ACHN (cell line): ENCODE results near the gene HOXA2.

ENCODE experiments used
- DNase-seq: peaks from one replicate; pipeline ENCODE4 v3.0.0-alpha.2; 2015
- in situ Hi-C: cut with HindIII; loops from 2 replicates; pipeline ENCODE4 v1.10.0; 2017; ENCODE audit warnings: low sequenced_read_pairs, low pct_ligation_motif_present, low pct_unique_long_range_greater_than_20kb

HOXA2 gene

GRCh38 chr7:27106181-27106900, 3.9 kb upstream of the HOXA2 start:
- in situ Hi-C loops, result no loop called here
- DNase-seq, result no peak

- no peak for DNase-seq
- in situ Hi-C loops, result no loop called here
Observed at GRCh38 chr7:27105301-27106031, 3.0 kb upstream of the HOXA2 start.

DNA sequence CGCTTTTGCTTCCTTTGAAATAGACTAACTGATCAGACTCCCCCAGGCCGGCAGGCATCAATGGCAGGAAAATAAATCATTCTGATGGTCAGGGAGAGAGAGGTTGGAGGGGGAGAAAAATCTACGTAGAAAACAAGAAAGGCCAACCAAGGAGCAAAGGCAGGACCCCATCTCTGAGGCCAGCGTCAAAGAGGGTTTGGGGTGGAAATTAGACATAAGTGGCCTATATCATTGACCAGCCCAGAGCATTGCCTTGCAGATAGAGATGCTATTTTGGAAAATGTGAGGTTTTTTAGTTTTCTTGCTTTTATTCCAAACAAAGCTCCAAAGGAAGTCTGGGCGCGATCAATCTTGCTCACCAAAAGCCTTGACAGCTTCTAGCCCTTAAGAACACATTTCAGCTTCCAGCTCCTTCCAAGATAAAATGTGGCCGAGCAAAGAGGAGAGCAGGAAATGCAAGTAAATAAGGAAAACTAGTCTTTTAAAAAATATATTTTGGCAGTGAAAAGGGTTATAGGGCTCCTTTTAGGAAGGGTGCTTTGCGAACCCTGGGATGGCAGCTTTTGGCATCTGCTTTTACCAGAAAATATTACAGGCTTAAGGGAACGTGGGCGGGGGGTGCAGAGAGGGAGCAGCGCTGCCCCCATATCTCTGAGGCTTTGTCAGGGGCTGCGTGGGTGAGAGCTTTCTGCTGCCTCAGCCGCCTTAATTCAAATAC, 2.0 kb upstream of the HOXA2 start:
- DNase-seq, result no peak
- in situ Hi-C loops, result no loop called here

GRCh38 chr7:27103489-27104226, 1.2 kb upstream of the HOXA2 start:
- no peak for DNase-seq

GRCh38 chr7:27101957-27102580, 414 bp downstream of the HOXA2 start:
- DNase-seq, result no peak
- in situ Hi-C loops, result no loop called here

More at GRCh38 chr7:27103489-27104226, 1.2 kb upstream of the HOXA2 start:
- in situ Hi-C loops, result no loop called here

- in situ Hi-C loops, result no loop called here
- DNase-seq, result no peak
Observed at GRCh38 chr7:27101171-27101956, 1.1 kb downstream of the HOXA2 start.

DNA sequence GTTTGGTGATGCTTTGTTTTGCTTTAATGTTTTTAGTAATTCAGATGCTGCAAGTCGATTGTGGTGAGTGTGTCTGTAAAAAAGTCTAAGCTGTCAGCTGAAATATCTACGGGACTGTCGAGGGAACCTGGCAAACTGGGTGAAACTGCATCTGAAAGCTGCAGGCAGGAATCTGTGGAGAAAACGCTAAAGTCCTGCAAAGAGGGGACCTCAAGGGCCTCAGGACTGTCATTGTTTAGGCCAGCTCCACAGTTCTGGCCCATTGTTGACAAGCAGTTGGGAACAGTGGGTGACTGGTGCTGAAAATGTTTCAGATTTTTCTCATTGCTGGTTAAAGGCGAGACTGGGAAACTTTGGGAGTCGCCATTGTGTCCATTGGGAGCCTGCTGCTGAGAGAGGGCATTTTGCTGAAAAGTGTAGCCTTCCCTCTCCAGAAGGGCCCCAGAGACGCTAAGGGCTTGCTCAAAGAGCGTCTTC, 1.8 kb downstream of the HOXA2 start:
- no peak for DNase-seq
- in situ Hi-C loops, result no loop called here

- in situ Hi-C loops, result no loop called here
- DNase-seq, result no peak
Observed at GRCh38 chr7:27099453-27100370, 2.8 kb downstream of the HOXA2 start.

GRCh38 chr7:27098578-27099451, 3.7 kb downstream of the HOXA2 start:
- in situ Hi-C loops, result no loop called here
- DNase-seq, result peak; percentile 82

DNA sequence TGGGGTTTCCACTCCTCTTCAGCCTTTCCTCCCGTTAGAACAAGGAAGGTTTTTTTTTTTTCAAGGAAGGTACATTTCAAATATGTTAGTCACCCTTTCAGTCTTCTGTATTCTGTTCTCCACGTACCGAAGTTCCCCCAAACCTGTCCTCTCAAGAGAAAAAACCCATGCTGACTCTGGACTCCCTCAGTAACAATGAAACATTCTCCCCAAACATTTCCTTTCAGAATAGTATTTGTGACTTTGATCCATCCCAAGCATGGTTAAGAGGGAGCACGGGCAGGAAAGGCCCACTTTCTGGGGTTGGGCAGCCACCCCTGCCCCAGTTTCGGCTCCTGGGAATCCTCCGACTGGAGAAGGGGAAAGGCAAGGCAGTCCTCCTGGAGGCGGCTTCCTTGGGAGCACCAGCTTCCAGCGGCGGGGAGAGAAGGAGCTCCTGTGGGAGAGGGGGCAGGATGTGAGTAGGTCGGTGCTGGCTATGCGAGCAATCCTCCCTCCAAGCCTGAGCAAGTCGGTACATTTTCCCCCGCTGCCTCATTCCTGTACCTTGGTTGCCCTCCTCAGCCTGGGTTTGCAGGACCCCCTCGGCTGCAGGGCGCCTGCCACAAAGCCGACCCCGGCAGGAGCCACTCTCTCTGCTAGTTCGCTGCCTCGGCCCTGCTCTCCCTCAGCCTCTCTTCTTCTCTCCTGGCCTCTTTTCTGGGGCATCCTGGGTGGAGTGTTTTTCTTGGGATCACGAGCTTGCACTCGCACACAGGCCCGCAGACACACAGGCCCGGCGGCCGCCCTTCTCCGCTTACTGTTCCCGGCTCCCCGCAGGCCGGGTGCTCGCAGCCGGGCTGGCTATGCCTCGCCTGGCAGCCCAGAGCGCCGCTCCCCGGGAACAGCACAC, 4.6 kb downstream of the HOXA2 start:
- peak; percentile 76 for DNase-seq
- in situ Hi-C loops, result no loop called here

DNA sequence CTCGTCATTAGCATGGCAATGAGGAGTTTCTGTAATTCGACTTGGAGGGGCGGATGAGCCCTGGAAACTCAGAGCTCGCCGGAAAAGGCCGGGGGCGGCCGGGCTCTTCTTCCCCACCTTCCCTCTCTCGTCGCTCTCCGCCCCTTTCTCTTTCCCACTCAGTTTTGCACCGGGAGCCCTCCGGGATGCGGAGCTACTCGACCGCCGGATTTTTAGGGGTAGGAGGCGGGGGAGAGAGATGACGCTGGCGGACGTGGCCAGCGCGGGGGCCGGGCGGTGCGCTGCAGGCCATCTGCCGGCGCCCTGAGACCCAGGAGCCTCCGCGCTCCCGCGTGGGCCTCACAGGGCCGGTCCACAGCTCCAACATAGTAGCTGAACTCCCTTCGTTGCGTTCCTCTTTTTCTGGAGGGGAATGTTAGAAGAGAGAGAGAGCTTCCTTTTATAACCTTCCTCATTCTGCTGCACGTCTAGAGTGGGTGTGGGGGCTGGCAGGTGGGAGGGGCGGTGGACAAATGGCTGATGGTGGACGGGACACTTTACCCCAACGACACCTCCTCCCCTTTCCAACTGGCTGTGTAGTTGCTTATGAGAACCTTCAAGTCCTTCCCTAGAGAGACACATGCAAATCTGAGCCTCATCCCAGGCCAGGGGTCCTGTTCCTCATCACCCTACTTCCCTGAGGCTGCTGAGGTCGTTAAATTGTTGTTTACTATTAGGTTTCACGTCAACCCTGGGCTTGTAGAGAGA, 5.5 kb downstream of the HOXA2 start:
- in situ Hi-C loops, result no loop called here
- DNase-seq, result peak; percentile 70

- peak; percentile 99 for DNase-seq
- in situ Hi-C loops, result no loop called here
Observed at GRCh38 chr7:27095897-27096767, 6.4 kb downstream of the HOXA2 start, which contains the start of gene HOXA1. TSS of gene HOXA1 (minus strand) at chr7:27096000. CDS start at chr7:27095912, 88 bp downstream.
